HT-29 (cell line): ENCODE data around the gene TMEM59L. TPM values are rescaled to one million over a fixed set of nuclear protein-coding genes. Genes with fewer than 3 reads are reported as not detected.
"Not testable (repeated sequence)": the region's sequence is repeated elsewhere in the genome, so short reads cannot be mapped to it uniquely, and the experiment has no call there.

Source experiments
- DNase-seq: peaks from one replicate; pipeline ENCODE4 v3.0.0-alpha.2; 2015; ENCODE audit warnings: low spot score
- total RNA-seq: library from RNA; depleted of rRNA; stranded (reverse); fragments of >200 nt; shearing (Covaris generic); gene quantifications from 2 replicates; pipeline ENCODE4 v1.2.3, GENCODE V29; 2014

TMEM59L gene
- total RNA-seq, 1 experiment from 2014 or later, result not detected

DNA sequence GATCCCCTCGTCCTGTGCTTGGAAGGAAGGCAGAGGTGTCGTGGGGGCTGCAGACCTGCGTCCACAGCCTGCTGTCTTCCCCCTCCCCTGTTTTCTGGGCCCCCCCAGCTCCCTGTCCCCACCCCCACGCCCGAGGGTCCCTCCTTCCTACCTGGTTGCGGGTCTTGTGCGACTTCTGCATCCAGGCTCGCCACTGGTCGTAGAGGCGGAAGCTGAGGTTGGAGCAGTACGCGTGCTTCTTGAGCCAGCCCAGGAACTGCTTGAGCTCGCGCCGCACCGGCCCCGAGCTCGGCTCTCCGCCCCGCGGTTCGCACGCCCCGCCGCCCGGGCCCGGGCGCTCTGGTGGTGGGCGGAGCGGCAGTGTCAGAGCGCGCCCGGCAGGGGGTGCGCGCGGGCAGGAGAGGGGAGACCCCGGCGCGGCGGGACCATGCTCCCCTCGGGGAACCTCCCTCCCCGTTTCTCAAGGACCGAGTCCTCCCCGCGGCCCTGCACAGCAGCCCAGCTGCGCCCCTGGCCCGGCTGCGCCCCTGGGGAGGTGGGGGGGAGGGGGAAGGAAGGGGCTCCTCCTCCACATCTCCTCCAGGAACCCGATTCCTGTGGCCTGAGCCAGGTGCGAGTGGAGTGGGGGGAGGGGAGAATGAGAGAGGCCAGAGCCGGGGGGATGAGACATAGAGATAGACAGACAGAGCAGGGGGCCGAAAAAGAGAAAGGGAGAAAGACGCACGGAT, 18.4 kb upstream of the TMEM59L start:
- peak; percentile 70 for DNase-seq

DNA sequence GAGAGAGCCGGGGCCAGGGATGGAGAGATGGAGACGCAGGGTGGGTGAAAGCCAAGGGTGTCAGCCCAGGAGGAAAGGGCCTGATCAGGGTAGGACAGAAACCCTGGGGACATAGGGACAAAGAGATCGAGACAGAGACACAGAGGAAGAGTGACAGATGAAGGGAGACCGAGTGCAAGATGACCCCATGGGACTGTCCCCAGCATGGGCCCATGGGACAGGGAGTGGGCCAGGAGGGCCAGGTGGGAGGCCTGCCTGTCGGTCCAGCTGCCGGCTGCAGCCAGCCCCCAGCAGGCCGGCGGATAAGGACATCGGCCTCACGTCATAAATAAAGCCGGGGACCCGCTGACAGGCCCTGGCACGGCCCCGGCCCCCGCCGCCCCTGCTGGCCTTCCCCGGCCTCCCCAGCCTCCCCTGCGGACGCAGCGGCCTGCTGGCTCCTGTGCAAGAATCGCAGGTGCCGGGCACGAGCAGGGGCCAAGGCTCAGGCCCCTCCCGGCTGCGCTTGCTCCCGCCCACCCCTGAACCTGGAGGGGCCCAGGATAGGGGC, 17.8 kb upstream of the TMEM59L start:
- DNase-seq, result no peak

DNA sequence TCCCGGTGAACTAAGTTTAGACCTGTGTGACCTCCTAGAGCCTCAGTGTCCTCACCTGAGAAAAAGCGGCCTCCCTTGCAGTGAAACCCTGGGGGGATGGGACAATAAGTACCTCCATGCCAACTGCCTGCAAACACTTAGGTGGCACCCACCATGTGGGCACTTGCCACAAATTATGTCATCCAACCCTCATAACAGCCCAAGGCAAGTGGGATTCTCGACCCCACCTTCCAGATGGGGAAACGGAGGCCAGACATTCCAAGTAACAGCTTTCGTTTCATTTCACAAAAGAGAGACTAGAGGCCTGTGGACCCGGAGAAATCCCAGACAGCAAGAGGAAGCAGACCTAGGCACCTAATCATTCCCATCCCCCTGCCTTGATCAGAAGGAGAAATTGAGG, 17.2 kb upstream of the TMEM59L start:
- no peak for DNase-seq

DNA sequence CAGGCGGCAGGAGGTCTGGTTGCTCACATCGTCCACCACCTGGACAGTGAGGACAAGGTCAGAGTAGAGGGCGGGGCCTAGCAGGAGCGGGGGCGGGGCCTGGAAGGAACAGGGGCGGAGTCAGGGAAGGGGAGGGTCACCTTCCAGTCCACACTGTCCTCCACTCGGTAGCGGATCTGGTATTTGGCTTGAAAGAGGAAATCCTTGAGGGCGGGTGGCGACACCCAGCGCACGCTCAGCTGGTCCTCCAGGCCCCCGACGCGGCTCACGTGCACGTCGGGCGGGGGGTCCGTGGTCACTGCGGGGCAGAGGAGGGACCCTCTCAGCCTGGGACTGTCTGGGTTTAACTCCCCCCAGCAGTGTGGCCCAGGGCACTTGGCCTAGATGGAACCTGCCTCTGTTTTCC, 15.9 kb upstream of the TMEM59L start:
- peak; percentile 48 for DNase-seq

DNA sequence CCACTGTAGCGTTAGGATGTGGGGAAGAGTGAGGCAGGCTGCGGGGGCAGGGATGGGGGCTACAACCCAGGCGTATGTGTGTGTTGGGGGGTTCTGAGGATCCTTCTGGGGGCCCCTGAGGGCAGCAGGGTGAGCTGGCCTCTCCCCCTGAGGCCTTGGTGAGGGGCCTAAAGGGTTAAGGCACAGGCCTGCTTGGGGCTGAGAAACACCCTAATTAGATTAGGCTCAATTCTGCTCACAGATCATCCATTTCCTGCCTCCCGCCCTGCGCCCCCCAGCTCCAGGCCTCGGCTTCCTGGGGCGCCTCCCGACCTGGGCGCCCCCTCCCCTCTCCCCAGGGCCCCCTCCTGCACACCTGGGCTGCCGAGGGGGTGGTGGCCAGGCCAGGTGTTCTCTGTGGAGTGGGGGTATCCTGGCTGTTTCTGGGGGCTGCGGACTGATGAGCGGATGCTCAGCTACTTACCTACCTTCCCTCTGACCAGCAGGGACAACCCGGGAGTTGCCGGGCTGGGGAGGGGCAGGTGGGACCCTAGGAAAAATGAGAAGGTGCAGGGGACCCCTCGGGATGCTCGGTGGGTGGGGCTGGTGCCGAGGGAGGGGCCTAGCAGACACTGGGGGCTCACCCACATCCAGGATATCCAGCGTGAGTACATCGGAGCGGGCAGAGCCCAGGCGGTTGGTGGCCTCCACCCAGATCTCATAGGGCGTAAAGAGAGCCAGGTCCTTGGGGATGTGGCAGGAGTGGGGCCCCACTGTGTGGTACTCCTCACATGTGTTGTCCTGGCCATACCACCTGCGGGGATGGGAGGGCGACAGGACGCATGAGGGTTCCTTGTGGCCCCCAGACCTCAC, 14.6 kb upstream of the TMEM59L start:
- no peak for DNase-seq

DNA sequence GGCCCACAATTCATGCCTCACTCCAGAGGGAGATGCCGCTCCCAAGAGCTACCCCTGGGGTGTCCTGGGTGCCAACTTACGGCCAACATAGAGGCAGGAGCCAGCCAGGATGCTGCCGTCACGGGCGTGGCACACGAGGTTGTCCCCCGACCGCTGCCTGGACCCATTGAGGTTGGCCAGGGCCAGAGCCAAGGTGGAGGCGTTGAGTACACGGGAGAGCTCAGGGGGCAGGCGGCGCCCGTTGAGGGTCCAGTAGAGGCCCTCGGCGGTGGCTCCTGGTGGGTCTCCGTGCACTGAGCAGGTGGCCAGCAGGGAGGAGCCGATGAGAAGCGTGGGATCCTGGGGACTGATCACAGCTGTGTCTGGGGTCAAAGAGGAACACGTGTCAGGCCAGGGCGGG, 13.2 kb upstream of the TMEM59L start:
- DNase-seq, result no peak

DNA sequence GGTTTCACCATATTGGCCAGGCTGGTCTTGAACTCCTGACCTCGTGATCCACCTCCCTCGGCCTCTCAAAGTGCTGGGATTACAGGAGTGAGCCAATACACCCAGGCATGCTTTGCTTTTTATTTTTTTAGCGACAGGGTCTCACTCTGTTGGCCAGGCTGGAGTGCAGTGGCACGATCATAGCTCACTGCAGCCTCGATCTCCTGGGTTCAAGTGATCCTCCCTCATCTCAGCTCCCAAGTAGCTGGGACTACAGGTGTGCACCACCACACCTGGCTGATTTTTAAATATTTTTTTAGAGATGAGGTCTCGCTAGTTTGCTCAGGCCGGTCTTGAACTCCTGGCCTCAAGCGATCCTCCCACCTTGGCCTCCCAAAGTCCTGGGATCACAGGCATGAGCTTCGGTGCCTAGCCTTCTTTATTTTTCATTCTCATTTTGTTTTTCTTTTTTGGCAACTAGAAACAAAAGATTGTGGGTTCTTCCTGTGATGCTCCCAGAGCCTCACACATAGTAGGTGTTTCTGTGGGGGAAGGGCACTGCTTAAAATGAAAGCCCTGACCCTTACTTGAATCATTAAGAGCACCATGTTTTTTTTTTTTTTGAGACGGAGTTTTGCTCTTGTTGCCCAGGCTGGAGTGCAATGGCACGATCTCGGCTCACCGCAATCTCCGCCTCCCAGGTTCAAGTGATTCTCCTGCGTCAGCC, 11.8 kb upstream of the TMEM59L start:
- not testable (repeated sequence) for DNase-seq

DNA sequence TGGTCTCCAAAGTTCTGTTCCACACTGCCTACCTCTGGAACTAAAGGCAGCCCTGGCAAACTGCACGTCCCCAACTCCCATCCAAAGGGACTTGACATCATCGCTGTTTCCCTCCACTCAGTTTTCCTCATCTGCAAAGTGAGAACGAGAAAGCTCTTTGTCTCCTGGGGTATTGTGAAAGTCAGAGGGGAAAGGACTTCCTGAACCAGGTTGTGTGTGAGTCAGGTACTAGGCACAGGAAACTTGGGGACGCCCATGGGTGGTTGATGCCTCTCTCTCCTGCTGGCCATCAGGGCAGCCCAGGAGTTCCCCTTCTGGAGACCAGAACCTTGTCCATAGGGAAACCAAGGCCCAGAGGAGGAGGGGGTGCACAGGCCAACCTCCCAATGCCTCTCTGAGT, 10.8 kb upstream of the TMEM59L start:
- no peak for DNase-seq

DNA sequence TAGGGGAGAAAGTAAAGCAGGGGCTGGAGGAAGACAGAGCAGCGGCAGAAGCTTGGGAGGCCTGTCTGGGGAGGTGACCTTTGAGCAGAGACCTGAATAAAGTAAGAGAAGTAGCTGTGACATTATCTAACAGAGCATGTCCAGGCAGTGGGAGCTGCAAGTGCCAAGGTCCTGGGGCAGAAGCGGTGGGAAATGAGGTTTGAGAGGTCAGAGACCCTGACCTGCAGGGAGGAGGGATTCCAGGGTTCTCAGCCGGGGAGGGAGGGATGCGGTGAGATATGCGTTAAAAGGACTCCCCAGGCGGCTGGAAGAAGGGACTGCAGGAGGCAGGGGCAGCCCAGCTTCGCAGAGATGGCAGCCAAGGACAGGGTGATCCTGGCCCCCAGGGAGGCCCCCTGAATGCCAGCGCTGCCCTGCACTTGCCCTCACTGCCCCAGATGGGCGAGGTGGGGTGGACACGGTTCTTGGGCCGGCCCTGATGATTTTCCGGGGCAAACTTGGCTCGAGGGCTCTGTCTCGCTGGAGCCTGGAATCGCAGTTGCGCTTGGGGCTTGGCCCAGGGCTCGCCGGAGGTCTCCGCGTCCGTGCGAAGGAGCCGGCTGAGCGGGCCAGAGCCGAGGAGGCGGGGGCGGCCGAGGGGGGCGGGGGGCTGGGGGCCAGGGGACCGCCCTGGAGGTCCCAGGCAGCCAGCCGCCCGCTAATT, 9.3 kb upstream of the TMEM59L start:
- DNase-seq, result no peak

DNA sequence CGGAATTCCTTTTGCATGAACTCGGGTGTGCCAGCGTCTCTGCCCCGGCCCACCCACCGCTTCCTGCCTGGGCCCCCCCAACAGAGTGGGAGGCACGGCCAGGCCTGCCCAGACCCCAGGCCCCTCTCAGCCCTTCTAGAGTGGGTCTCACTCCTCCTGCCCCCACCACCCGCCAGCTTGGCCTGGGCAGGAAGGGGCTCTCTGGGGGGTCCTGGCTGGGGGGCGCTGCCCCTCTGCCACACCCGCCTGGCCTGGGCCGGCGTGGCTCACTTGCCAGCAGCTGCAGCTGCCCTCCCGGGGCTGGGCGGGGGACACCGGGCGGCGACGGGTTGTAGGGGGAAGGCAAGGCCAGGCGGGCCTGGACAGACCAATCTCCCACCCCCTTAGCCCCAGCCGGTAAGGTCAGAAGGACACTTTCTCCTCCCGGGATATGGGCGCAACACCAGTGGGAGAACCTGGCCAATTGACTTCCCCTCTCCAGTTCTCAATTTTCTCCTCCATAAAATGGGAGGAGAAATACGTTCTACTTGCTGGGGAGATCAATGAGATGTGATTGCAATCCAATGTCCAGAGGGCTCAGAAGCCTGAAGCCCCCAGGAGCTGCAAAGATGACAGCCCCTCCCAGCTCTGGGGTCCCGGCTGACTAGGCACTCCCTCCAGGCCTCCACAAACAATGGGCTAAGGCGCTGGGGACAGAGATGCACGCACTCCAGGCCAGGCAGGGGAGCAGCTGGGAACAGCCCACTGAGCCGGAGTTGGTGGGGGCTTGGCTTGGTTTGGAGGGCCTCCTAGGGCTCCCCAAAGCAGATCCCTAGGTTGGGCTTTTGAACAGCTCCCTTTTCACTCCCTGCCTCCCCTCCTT, 8.5 kb upstream of the TMEM59L start:
- no peak for DNase-seq

DNA sequence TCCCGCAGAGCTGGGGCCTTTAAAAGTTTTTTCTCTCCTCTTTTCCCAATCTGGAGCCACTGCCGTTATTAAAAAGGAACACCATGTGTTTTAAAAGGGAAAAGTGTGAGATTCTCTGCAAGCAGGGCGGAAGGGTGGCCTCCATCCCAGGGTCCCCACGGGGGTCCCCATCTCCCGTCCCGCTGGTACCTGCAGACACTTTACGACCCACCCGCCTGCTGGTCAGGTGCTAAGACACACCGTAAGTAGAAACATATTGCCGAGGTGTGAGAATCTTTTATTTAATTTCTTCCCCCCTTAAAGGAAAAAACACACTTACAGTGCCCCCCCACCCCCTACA, 7.9 kb upstream of the TMEM59L start:
- DNase-seq, result no peak

DNA sequence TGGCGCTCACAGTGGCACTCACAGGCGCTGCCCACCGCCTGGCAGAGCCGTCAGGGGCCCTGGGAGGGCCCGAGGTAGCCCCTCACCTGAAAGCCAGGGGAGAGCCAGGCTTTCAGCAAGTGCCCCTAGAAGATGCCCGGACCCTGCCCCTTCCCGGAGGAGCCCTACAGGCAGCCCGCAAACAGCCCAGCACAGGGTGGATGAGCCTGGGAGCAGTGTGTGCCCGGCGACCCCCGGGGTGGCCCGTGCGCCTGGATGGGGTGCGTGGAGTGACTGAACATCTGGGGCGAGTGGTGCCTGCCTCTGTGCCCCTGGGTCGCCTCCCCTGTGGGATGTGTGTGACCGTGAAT, 7.5 kb upstream of the TMEM59L start:
- DNase-seq, result no peak

DNA sequence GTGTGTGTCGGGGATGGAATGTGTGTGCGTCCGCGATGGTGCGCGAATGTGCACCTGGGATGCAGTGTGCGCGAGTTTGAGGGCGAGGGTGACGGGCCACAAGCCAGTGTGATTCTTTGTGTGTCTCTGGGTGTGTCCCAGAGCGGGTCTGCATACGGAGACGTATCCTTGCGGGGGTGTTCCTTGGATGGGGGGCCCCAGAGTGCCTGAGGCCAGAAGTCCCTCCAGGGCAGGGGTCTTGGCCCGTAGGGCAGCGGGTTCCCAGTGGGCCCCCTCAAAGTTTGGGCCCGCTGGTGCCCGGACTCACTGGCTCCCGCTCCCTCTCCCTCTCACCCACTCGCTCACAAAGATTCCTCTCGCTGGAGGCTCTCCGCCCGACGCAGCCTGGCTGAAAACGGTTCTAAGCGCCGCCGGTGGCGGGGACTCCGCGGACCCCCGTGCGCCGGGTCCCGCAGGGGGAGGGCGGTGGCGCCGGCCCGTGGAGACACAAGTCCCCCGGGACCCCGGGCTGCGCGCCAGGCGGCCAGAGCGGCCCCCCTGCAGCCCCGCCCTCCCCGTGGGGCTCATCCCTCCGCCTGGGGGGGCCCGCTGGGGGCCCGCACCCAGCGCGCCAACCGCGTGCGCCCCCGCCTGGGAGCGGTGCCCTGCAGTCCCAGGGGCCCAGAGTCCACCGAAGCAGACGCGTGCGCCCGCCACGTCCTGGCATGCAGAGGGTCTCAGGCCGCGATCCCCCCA, 7.0 kb upstream of the TMEM59L start:
- no peak for DNase-seq

DNA sequence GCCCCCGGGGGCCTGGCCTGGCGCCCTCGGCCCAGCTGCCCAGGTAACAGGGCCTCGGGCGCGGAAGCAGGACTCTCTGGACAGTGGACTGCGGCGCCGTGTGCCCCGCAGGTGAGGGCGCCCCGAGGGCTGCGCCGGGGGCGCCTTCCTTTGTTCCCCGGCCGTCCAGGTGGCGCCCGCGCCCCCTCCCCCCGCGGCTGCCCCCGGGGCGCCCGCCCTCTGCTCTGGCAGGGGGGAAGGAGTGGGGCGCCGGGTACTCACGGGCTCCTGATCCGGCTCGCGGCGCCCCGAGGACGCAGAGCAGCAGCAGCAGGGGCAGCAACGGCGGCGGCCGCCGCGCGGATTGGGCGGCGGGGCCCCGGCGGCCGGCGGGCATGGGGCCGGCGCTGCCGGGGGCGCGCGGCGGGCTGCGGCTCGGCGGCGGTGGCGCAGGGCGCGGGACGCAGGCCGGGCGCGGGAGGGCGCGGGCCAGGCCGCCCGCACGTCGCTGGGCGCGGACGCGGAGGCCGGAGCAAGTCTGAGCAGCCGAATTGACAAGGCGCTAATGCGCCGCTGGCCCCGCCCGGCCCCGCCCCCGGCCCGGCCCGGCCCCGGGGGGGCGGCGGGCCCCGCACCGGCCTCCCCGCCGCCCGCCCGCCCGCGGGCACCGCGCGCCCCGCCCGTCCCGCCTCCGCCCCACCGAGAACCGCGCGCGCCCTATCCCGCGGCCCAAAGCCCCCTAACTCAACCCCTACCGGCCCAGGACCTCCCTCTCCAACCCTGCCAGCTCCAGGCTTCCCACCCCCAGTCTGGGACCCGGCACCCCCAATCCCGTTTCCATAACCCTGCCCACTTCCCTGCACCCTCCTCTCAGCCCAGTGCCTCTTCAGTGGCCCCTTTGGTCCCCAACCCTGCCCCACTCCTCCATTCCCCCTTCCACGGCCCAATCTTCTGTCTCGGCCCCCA, 6.1 kb upstream of the TMEM59L start, which contains the start of gene CRLF1:
CRLF1 (minus strand) TSS at position 519 of the 945 bp plus-strand sequence; CDS start at position 376, 143 bp downstream.
- no peak for DNase-seq

DNA sequence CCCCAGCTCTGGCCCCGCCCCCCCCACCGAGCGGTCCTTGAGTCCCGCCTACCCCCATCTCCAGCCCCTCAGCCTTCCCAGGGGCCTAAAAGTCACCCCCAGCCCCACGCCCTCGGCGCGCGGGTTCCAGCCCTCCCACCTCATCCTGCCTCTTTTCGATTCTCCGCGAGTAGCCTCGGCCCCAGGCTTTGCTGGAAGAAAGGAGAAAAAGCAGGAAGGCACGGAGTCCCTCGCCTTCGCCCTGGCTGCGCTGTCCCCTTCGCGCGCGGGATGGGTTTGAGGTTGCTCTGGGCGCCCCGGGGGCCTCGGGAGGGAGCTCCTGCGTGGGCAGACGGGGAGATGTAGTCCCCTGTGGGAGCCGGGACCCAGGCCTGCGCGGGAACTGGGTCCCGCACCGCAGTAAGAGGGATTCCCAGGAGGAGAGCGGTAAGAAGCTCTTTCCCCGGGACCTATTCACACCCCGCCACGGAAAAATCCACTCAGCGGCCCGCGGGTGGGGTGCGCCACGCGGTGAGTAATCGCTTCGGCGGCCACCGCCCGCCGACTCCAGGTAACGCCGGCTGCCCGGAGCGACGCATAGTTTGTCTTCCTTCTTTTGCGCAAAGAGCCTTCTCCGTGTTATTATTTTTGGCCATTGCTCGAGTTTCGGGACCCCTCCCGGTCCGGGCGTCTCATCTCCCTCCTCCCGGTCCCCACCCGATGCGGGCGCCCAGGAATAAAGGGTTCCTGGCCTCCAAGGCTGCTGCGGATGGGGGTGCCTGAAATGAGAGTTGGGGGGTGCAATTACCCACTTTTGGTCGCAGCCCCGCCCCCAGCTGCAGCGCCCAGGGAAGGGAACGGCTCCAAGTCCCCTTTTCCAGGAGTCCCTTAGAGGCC, 5.2 kb upstream of the TMEM59L start:
- DNase-seq, result no peak

DNA sequence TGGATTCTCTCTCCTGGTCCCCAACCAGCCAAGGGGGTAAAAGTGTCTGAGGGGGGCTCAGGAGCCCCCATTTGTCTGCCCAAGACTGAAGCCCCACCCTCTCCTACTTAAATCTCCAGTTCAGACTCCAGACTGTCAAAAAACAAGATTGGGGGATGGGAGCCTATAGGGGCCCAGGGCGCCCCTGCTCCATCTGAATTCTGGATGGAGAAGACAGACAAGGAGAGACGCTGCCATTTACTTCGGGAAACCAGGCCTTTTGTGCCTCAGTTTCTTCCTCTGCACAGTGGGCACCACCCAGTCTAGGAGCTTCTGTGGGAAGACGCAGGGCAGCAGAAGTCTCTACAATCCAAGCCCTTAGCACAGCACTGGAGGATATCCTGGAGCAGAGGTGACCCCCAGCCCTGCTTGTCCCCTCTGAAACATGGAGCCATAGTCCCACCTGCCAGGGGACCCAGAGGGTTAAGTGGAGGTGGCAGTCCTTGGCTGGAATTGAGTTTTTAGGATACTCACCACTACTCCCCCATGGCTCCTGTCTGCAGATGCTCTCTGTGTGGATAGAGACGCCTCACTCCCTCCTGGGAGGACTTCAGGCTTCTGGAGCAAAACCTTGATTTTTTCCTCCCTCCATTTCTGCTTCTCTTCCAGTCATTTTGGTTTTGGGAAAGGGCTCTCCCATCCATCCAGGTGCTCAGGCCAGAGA, 4.4 kb upstream of the TMEM59L start:
- DNase-seq, result no peak
